Psoas muscle (tissue), 8 donors: ENCODE data around the gene METTL1. TPM values are rescaled to one million over a fixed set of nuclear protein-coding genes. Genes with fewer than 3 reads are reported as not detected.
"Not testable (repeated sequence)": the region's sequence is repeated elsewhere in the genome, so short reads cannot be mapped to it uniquely, and the experiment has no call there.

Experiments used
- ATAC-seq, 4 donors: fragments of 200-7000 bp; cut with Tn5 transposase; one replicate each; pipeline ENCODE4 v1.9.1; 2020; ENCODE audit warnings: moderate library complexity in 3 of 4, mild to moderate bottlenecking in 2 of 4
- DNase-seq, 2 donors: peaks; one replicate each; pipeline ENCODE4 v3.0.0-alpha.2; 2020
- H3K27ac ChIP-seq: fragments of 200-600 bp; one replicate; pipeline ENCODE4 v1.8.0; 2022
- H3K27me3 ChIP-seq, 3 donors: fragments of 200-600 bp in 1 of 3; one replicate each; pipeline versions ENCODE4 v1.6.1 to v1.8.0; 2013 to 2022; ENCODE audit warnings: low read length in 2 of 3, mild to moderate bottlenecking in 2 of 3, moderate library complexity in 1 of 3; ENCODE audit not compliant: insufficient read depth in 3 of 3
- H3K36me3 ChIP-seq, 2 donors: fragments of 200-600 bp in 1 of 2; one replicate each; pipeline versions ENCODE4 v1.6.1 to v1.8.0; 2013 to 2022; ENCODE audit warnings: low read depth in 1 of 2, mild to moderate bottlenecking in 1 of 2, moderate library complexity in 1 of 2; ENCODE audit not compliant: insufficient read depth in 1 of 2
- H3K4me1 ChIP-seq: fragments of 200-600 bp; one replicate; pipeline ENCODE4 v1.8.0; 2022
- H3K4me3 ChIP-seq: fragments of 200-600 bp; one replicate; pipeline ENCODE4 v1.8.0; 2022; ENCODE audit warnings: mild to moderate bottlenecking
- H3K9me3 ChIP-seq: fragments of 200-600 bp; one replicate; pipeline ENCODE4 v1.8.0; 2022
- WGBS, 3 donors: extraction: QIAGEN DNeasy Blood & Tissue Kit; methylation state at CpG; one replicate each; pipeline versions ENCODE4 v1.1.6 to v1.1.7; 2013; 5-methylcytosine and 5-hydroxymethylcytosine counted together
- intact Hi-C, 2 donors: fragments of 100-400 bp; cut with DNase I; formaldehyde crosslinking; loops; one replicate each; pipeline versions ENCODE4 v1.11.0 to v1.14.2; 2022
- long read RNA-seq, 2 donors: library from polyadenylated mRNA; unstranded; transcript quantifications; one replicate each; pipeline ENCODE4 v2.0.0, GENCODE V29; 2021
- polyA plus RNA-seq, 3 donors: library from polyadenylated mRNA; stranded (reverse); fragments of 200-250 nt; gene quantifications; one replicate each; pipeline ENCODE4 v1.2.3, GENCODE V29; 2013
- total RNA-seq, 4 donors: library from RNA; stranded (reverse); fragmentation: NEBNext Ultra II Directional in 2 of 4; extraction: Animal tissue kit (Norgen Biotek cat#: 25700) in 2 of 4; gene quantifications; one replicate each; pipeline versions ENCODE4 v1.2.1 to v1.2.4, GENCODE V29; 2021 to 2023
- TF ChIP-seq, protein P1 (sequence below): fragments of 200-600 bp; IDR thresholded peaks from one replicate; pipeline ENCODE4 v1.8.0; 2022; ENCODE audit warnings: antibody characterized with exemption
- donor health status: healthy with polysubstance abuse.
- donor health status: DM: no; HTN: no; CAD: no; lungs with moderate emphysema.
- donor health status: Bipolar disorder and iron deficiency.
- donor health status: healthy.
- donor health status: DM: yes; HTN: yes; CAD: no.
- donor health status: DM: no; HTN: no; CAD: no.
- donor health status: DM: no; HTN: no; CAD: no.
- donor health status: DM: yes; HTN: yes; CAD: no.

The METTL1 gene
- 10 to 100 TPM; 24.3 to 56.5 (median 30.4) TPM for total RNA-seq
- 10 to 100 TPM; 18.8 to 80.9 (median 19.0) TPM for polyA plus RNA-seq
- long read RNA-seq, donor 1, transcript METTL1-202 (6 exons, 2,066 nt) = major isoform, 22 of 24 reads
- long read RNA-seq, donor 1, partial matches to known transcripts = 1 of 24 reads
- long read RNA-seq, donor 1, other reads (novel, unspliced or antisense) = 1 of 24 reads
- long read RNA-seq, donor 2, transcript METTL1-202 (6 exons, 2,066 nt) = major isoform, 28 of 34 reads
- long read RNA-seq, donor 2, partial matches to known transcripts = 1 of 34 reads
- long read RNA-seq, donor 2, other reads (novel, unspliced or antisense) = 4 of 34 reads

DNA sequence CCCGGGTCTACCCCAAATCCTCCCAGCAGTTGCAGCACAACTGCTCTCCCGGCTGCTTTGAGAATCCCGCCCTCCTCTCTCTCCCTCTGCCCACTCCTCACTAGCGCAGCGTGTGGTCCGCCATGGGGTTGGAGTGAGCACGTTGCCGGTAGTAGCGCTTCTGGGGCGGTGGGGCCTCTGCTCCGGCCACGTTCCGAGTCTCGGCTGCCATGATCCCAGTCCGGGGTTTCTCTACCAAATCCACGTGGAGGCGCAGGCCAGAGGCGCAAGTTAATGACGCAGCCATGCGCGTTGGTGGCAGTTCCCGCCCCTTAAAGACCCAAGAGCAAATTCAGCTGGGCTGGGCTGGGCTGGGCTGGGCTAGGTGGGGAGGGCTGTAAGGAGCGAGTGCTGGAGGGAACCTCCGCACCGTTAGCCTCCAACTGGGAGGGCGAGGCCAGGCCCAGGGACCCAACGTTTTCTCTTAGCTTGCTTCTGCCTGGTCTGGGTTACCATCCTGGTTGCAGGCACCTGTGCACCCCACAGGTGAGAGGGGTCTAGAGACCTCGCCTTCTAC lies at the start of gene METTL1:
Gene METTL1 (minus strand): TSS at position 233 of the 556 bp plus-strand sequence. CDS start 22 bp downstream, at position 211.
- TF ChIP-seq, protein P1, sequence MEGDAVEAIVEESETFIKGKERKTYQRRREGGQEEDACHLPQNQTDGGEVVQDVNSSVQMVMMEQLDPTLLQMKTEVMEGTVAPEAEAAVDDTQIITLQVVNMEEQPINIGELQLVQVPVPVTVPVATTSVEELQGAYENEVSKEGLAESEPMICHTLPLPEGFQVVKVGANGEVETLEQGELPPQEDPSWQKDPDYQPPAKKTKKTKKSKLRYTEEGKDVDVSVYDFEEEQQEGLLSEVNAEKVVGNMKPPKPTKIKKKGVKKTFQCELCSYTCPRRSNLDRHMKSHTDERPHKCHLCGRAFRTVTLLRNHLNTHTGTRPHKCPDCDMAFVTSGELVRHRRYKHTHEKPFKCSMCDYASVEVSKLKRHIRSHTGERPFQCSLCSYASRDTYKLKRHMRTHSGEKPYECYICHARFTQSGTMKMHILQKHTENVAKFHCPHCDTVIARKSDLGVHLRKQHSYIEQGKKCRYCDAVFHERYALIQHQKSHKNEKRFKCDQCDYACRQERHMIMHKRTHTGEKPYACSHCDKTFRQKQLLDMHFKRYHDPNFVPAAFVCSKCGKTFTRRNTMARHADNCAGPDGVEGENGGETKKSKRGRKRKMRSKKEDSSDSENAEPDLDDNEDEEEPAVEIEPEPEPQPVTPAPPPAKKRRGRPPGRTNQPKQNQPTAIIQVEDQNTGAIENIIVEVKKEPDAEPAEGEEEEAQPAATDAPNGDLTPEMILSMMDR = no peak
- H3K27ac ChIP-seq = peak within 1 kb of the TSS; percentile 92
- intact Hi-C loops = no loop called here
- DNase-seq = peak; percentile 95 to 97
- peaks cover 0 to 1% (median 0%) of the 10 kb centered on the region in 3 donors for H3K27me3 ChIP-seq
- H3K4me3 ChIP-seq = peak within 1 kb of the TSS; percentile 89
- H3K36me3 ChIP-seq = peaks cover 7 to 45% of the 10 kb centered on the region in 2 donors
- 0% methylated on average over 28 of the region's 28 CpGs for WGBS, 3 donors
- ATAC-seq = peak; percentile 96 to 97 (median 96)
- H3K9me3 ChIP-seq = no peaks in the 10 kb centered on the region
- peaks cover 6% of the 10 kb centered on the region for H3K4me1 ChIP-seq

DNA sequence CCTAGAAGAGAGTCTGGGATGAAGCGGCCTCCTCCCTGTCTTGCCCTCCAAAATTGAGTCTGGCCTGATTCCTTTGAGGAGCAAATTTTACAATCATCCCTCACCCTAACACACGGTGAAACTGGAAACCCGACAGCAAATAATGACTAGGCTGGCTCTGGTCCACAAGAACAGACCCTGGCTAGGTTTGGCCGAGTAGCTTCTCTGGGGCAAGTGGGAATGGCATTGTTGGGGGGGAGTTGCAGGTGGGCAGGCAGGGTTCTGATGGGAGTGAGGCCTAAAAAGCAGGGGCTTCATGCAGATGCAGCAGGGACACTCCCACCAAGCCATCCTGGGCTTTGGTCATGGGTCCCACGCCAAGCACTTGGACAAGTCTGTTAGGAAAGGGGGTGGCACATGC lies 49.1 kb upstream of the METTL1 start:
- H3K9me3 ChIP-seq, H3K4me3 ChIP-seq, DNase-seq, H3K27me3 ChIP-seq, H3K27ac ChIP-seq, intact Hi-C loops, ATAC-seq: not testable (repeated sequence)
- H3K4me1 ChIP-seq = peaks cover 30% of the 10 kb centered on the region
- 53 to 68% (median 58%) methylated on average over 5 of the region's 5 CpGs for WGBS, 3 donors
- H3K36me3 ChIP-seq = peaks cover 18 to 81% of the 10 kb centered on the region in 2 donors

GRCh38 chr12:57820119-57820518 lies 48.2 kb upstream of the METTL1 start:
- intact Hi-C loops, DNase-seq, H3K4me3 ChIP-seq, H3K27me3 ChIP-seq, ATAC-seq, H3K9me3 ChIP-seq: not testable (repeated sequence)
- Histone ChIP-seq H3K36me3 (peaks cover 18 to 72% of the 10 kb centered on the region in 2 donors), H3K4me1 (peaks cover 31% of the 10 kb centered on the region), H3K27ac (peak overlapping the region; percentile 21)
- 65 to 77% (median 73%) methylated on average over 8 of the region's 8 CpGs for WGBS, 3 donors

DNA sequence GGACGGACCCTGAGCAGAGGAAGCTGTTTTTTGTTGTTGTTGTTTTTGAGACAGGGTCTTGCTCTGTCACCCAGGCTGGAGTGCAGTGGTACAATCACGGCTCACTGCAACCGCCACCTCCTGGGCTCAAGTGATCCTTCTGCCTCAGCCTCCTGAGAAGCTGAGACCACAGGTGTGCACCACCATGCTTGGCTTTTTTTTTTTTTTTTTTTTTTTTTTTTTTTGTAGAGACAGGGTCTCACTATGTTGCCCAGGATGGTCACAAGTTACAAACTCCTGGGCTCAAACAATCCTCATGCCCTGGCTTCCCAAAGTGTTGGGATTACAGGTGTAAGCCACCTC lies 46.1 kb upstream of the METTL1 start:
- H3K36me3 ChIP-seq = peaks cover 6 to 58% of the 10 kb centered on the region in 2 donors
- H3K4me3 ChIP-seq, ATAC-seq, H3K27me3 ChIP-seq, DNase-seq, H3K9me3 ChIP-seq, intact Hi-C loops: not testable (repeated sequence)
- H3K27ac ChIP-seq = peak overlapping the region; percentile 54
- WGBS, 3 donors = 72 to 81% (median 81%) methylated on average over 3 of the region's 3 CpGs
- H3K4me1 ChIP-seq = peaks cover 31% of the 10 kb centered on the region

- intact Hi-C loops = no loop called here
- ATAC-seq = no peak
- H3K27ac ChIP-seq = peak overlapping the region; percentile 54
- WGBS, 3 donors = 66 to 73% (median 71%) methylated on average over 8 of the region's 8 CpGs
- H3K4me3 ChIP-seq = no peak overlapping the region
- DNase-seq = no peak
- H3K4me1 ChIP-seq = peaks cover 26% of the 10 kb centered on the region
- no peaks in the 10 kb centered on the region for H3K27me3 ChIP-seq
- TF ChIP-seq, protein P1 = no peak
- H3K9me3 ChIP-seq = no peaks in the 10 kb centered on the region
- peaks cover under 1 to 58% of the 10 kb centered on the region in 2 donors for H3K36me3 ChIP-seq
These were observed 45.5 kb upstream of the METTL1 start for GRCh38 chr12:57817261-57817989.

- H3K27ac ChIP-seq = peak overlapping the region; percentile 54
These were observed 44.9 kb upstream of the METTL1 start for GRCh38 chr12:57816855-57817151.

More at GRCh38 chr12:57816855-57817151, 44.9 kb upstream of the METTL1 start:
- peaks cover 24% of the 10 kb centered on the region for H3K4me1 ChIP-seq
- 27 to 48% (median 29%) methylated on average over 5 of the region's 5 CpGs for WGBS, 3 donors
- peak in 3 of 4 donors; percentile 29 to 53 (median 48) for ATAC-seq
- TF ChIP-seq, protein P1 = no peak
- no peaks in the 10 kb centered on the region for H3K9me3 ChIP-seq
- intact Hi-C loops = no loop called here
- H3K27me3 ChIP-seq = no peaks in the 10 kb centered on the region
- peaks cover 0 to 58% of the 10 kb centered on the region in 2 donors for H3K36me3 ChIP-seq
- DNase-seq = peak; percentile 40 to 69
- H3K4me3 ChIP-seq = no peak overlapping the region
